ENCODE measurements around the gene MICALL1. TPM values are rescaled to one million over a fixed set of nuclear protein-coding genes. Genes with fewer than 3 reads are reported as not detected.

MICALL1 gene
- total and polyA plus RNA-seq, 7 donors, result 10.3 to 24.7 (median 16.9) TPM

DNA sequence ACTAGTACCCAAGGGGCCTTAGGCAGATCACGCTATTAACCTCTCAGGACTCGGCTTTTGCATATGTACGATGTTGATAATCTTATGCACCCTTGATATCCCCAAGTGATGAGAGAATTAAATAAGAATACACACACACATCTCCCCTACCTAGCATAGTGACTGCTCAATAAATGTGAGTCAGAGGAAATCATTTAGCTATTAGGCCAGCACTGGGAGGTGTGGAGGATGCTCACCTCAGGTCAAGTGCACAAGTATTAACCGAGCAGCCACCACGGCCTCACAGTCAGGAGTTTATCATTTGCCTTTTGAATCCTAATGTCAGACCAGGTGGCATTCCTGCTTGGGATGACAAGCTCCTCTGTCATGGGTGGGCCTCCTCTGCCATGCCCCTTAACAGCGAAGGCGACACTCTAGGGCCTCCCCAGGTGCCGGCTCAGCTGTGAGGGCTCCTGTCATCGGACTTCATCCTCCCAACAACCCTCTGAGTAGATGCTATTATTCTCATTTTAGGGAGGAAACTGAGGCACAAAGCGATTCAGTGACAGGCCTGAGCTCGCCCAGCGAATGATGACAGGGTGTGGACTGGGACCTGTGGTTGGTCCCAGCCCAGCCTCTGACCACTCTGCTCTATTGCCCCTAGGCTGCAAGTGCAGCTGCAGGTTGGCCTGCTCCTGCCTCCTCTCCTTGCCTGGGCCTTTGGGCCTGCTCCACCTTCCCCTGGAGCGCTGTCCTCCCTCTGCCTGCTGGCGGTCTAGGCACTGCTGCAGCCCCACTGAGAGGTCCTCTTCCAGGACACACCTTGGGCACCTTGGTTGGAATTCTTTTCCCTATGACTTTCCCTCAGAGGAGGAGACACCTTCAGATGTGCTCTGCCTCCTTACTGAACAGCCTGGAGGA lies 83.3 kb downstream of the MICALL1 start:
- H3K36me3 ChIP-seq (ENCODE audit: insufficient read depth in 1 of 2, low read depth in 1 of 2), result no peaks in the 10 kb centered on the region
- no peaks in the 10 kb centered on the region for H3K4me1 ChIP-seq
- ATAC-seq (no peak), DNase-seq (no peak)
- no peak for TF ChIP-seq CTCF (IDR thresholded peaks at IDR 0.05)
- no peaks in the 10 kb centered on the region for H3K27me3 ChIP-seq (ENCODE audit: insufficient read depth in 3 of 3, low read length in 2 of 3)
- intact Hi-C loops (cut with DNase I), result no loop called here
- no peak overlapping the region for H3K4me3 ChIP-seq
- no peaks in the 10 kb centered on the region for H3K9me3 ChIP-seq
- no peak overlapping the region for H3K27ac ChIP-seq
- 87 to 95% (median 91%) methylated on average over 14 of the region's 14 CpGs for WGBS, 3 donors

DNA sequence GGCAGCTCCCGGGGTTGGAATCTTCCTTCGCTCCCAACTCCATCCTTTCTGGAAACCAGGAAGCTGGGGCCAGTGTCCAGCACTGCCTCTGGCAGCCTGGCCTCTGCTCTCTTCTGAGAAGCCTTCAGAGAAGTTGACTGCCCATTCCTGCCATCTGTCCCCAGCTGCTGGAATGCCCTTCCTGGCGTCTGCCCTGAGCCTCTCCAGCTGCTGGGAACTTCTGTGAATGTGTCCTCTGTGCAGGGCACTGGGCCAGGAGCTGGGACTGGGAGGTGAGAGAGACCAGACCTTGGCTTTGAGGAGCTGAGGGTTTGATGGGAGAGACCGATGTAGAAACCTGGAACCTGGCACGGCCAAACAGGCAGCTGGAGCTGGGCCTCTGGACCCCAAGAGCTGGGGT lies 84.2 kb downstream of the MICALL1 start:
- ATAC-seq (peak in 2 of 4 donors; percentile 16 to 37), DNase-seq (no peak)
- intact Hi-C loops (cut with DNase I), result no loop called here
- no peak overlapping the region for H3K4me3 ChIP-seq
- H3K4me1 ChIP-seq, result no peaks in the 10 kb centered on the region
- WGBS, 3 donors, result 42 to 67% (median 43%) methylated on average over 5 of the region's 5 CpGs
- no peak for TF ChIP-seq CTCF (IDR thresholded peaks at IDR 0.05)
- H3K36me3 ChIP-seq (ENCODE audit: insufficient read depth in 1 of 2, low read depth in 1 of 2), result no peaks in the 10 kb centered on the region
- no peak overlapping the region for H3K27ac ChIP-seq
- no peaks in the 10 kb centered on the region for H3K9me3 ChIP-seq
- no peaks in the 10 kb centered on the region for H3K27me3 ChIP-seq (ENCODE audit: insufficient read depth in 3 of 3, low read length in 2 of 3)

DNA sequence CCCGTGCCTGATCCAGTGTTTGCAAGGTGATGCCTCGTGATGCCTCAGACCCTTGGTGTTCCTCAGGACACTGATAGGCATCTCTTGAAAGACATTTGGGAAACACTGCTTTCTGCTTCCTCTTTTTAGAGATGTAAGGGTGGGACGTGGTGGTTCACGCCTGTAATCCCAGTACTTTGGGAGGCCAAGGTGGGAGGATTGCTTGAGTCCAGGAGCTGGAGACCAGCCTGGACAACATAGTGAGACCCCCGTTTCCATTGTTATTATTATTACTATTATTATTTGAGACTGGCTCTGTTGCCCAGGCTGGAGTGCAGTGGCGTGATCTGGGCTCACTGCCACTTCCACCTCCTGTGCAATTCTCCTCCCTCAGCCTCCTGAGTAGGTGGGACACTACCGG lies 84.8 kb downstream of the MICALL1 start:
- no peaks in the 10 kb centered on the region for H3K36me3 ChIP-seq (ENCODE audit: insufficient read depth in 1 of 2, low read depth in 1 of 2)
- WGBS, 3 donors, result 84 to 89% (median 87%) methylated on average over 7 of the region's 7 CpGs
- H3K4me1 ChIP-seq, result no peaks in the 10 kb centered on the region
- ATAC-seq (no peak), DNase-seq (no peak)
- H3K4me3 ChIP-seq, result no peak overlapping the region
- H3K27me3 ChIP-seq (ENCODE audit: insufficient read depth in 3 of 3, low read length in 2 of 3), result no peaks in the 10 kb centered on the region
- H3K9me3 ChIP-seq, result no peaks in the 10 kb centered on the region
- H3K27ac ChIP-seq, result no peak overlapping the region
- TF ChIP-seq CTCF (IDR thresholded peaks at IDR 0.05), result no peak
- intact Hi-C loops (cut with DNase I), result no loop called here

GRCh38 chr22:37991731-37992442 lies 85.8 kb downstream of the MICALL1 start:
- Histone ChIP-seq H3K36me3 (ENCODE audit: insufficient read depth in 1 of 2, low read depth in 1 of 2) (no peaks in the 10 kb centered on the region), H3K4me1 (no peaks in the 10 kb centered on the region), H3K9me3 (no peaks in the 10 kb centered on the region), H3K27ac (no peak overlapping the region), H3K27me3 (ENCODE audit: insufficient read depth in 3 of 3, low read length in 2 of 3) (no peaks in the 10 kb centered on the region), H3K4me3 (no peak overlapping the region)
- WGBS, 3 donors, result 77 to 82% (median 78%) methylated on average over 6 of the region's 6 CpGs
- no peak for TF ChIP-seq CTCF (IDR thresholded peaks at IDR 0.05)
- DNase-seq (no peak), ATAC-seq (no peak)
- intact Hi-C loops (cut with DNase I), result no loop called here

Other genes starting within 250 kb of the MICALL1 start
- gene PDXP, start 247.6 kb upstream of the MICALL1 start, total RNA-seq, result 10 to 100 TPM in 3 of 4 donors, 1 to 10 TPM in 1; 9.0 to 13.0 (median 12.3) TPM
- 10 to 100 TPM in 2 of 3 donors, 1 to 10 TPM in 1; 9.8 to 37.9 (median 24.4) TPM for gene PDXP, start 247.6 kb upstream of the MICALL1 start, polyA plus RNA-seq
- gene LGALS1, start 230.7 kb upstream of the MICALL1 start, total RNA-seq, result 1,000 to 10,000 TPM in 1 of 4 donors, 100 to 1,000 TPM in 3; 434 to 1,013 (median 908) TPM
- gene LGALS1, start 230.7 kb upstream of the MICALL1 start, polyA plus RNA-seq, result 1,000 to 10,000 TPM in 2 of 3 donors, 100 to 1,000 TPM in 1; 717 to 1,817 (median 1,077) TPM
- 10 to 100 TPM; 11.9 to 15.4 (median 12.3) TPM for gene NOL12, start 220.0 kb upstream of the MICALL1 start, total RNA-seq
- gene NOL12, start 220.0 kb upstream of the MICALL1 start, polyA plus RNA-seq, result 10 to 100 TPM; 21.0 to 43.4 (median 22.0) TPM
- gene TRIOBP, start 209.2 kb upstream of the MICALL1 start, total RNA-seq, result 10 to 100 TPM; 22.1 to 34.6 (median 24.5) TPM
- 10 to 100 TPM; 19.1 to 42.7 (median 24.7) TPM for gene TRIOBP, start 209.2 kb upstream of the MICALL1 start, polyA plus RNA-seq
- gene GCAT, start 98.4 kb upstream of the MICALL1 start, total RNA-seq, result 10 to 100 TPM in 1 of 4 donors, 1 to 10 TPM in 3; 7.7 to 19.2 (median 9.3) TPM
- 1 to 10 TPM; 5.4 to 8.3 (median 7.8) TPM for gene GCAT, start 98.4 kb upstream of the MICALL1 start, polyA plus RNA-seq
- gene GALR3, start 82.9 kb upstream of the MICALL1 start, total RNA-seq, result under 1 TPM in 1 of 4 donors, not detected in 3; 0.32 TPM
- under 1 TPM in 1 of 3 donors, not detected in 2; 0.04 TPM for gene GALR3, start 82.9 kb upstream of the MICALL1 start, polyA plus RNA-seq
- 10 to 100 TPM; 11.3 to 18.0 (median 12.5) TPM for gene ANKRD54, start 62.0 kb upstream of the MICALL1 start, total RNA-seq
- 10 to 100 TPM; 12.0 to 37.2 (median 13.9) TPM for gene ANKRD54, start 62.0 kb upstream of the MICALL1 start, polyA plus RNA-seq
- gene EIF3L, start 56.9 kb upstream of the MICALL1 start, total RNA-seq, result 100 to 1,000 TPM; 369 to 483 (median 441) TPM
- gene EIF3L, start 56.9 kb upstream of the MICALL1 start, polyA plus RNA-seq, result 100 to 1,000 TPM; 265 to 327 (median 310) TPM
- under 1 TPM; 0.17 to 0.43 (median 0.20) TPM for gene C22orf23, start 47.3 kb downstream of the MICALL1 start, total RNA-seq
- gene C22orf23, start 47.3 kb downstream of the MICALL1 start, polyA plus RNA-seq, result 1 to 10 TPM in 1 of 3 donors, under 1 TPM in 2; 0.36 to 1.2 (median 0.72) TPM
- gene POLR2F, start 47.4 kb downstream of the MICALL1 start, total RNA-seq, result 10 to 100 TPM; 69.2 to 95.9 (median 88.4) TPM
- 100 to 1,000 TPM; 215 to 280 (median 238) TPM for gene POLR2F, start 47.4 kb downstream of the MICALL1 start, polyA plus RNA-seq
- under 1 TPM in 2 of 4 donors, not detected in 2; 0.25 to 0.36 TPM for gene SOX10, start 78.3 kb downstream of the MICALL1 start, total RNA-seq
- under 1 TPM; 0.10 to 0.18 (median 0.18) TPM for gene SOX10, start 78.3 kb downstream of the MICALL1 start, polyA plus RNA-seq
- 10 to 100 TPM; 11.9 to 31.5 (median 17.8) TPM for gene PICK1, start 151.1 kb downstream of the MICALL1 start, total RNA-seq
- gene PICK1, start 151.1 kb downstream of the MICALL1 start, polyA plus RNA-seq, result 10 to 100 TPM; 15.2 to 19.6 (median 18.9) TPM
- gene SLC16A8, start 177.9 kb downstream of the MICALL1 start, total RNA-seq, result under 1 TPM in 1 of 4 donors, not detected in 3; 0.23 TPM
- 1 to 10 TPM in 1 of 3 donors, under 1 TPM in 2; 0.25 to 1.0 (median 0.33) TPM for gene SLC16A8, start 177.9 kb downstream of the MICALL1 start, polyA plus RNA-seq
- under 1 TPM in 3 of 4 donors, not detected in 1; 0.26 to 0.71 (median 0.56) TPM for gene BAIAP2L2, start 204.4 kb downstream of the MICALL1 start, total RNA-seq
- 1 to 10 TPM in 1 of 3 donors, under 1 TPM in 2; 0.23 to 5.1 (median 0.55) TPM for gene BAIAP2L2, start 204.4 kb downstream of the MICALL1 start, polyA plus RNA-seq